ENCODE measurements around the gene CDK6. TPM values are rescaled to one million over a fixed set of nuclear protein-coding genes. Genes with fewer than 3 reads are reported as not detected.
"Not testable (repeated sequence)": the region's sequence is repeated elsewhere in the genome, so short reads cannot be mapped to it uniquely, and the experiment has no call there.

The CDK6 gene
- total RNA-seq, 2 donors from 2014 or later = 32.6 to 35.0 TPM

GRCh38 chr7:92608380-92609322 lies 227.7 kb downstream of the CDK6 start:
- no peak for TF ChIP-seq POLR2A (IDR thresholded peaks at IDR 0.05)
- TF ChIP-seq CTCF (IDR thresholded peaks at IDR 0.05) = peak in 1 of 7 experiments; percentile 6
- Histone ChIP-seq H3K36me3 (replicated peaks in 1 of 2; ENCODE audit: insufficient read depth in 1 of 2, low read depth in 2 of 2) (no peaks in the 10 kb centered on the region), H3K4me3 (peak overlapping the region in 1 of 2 donors; percentile 11), H3K27me3 (no peaks in the 10 kb centered on the region), H3K9me3 (no peaks in the 10 kb centered on the region), H3K4me1 (peaks cover 9% of the 10 kb centered on the region), H3K27ac (no peak overlapping the region)
- DNase-seq (peak; percentile 68 to 84 (median 76)), ATAC-seq (peak; percentile 92)
- intact Hi-C loops (cut with DNase I) = no loop called here
- WGBS, 2 donors = 24 to 33% methylated on average over 15 to 27 of the region's 27 CpGs

GRCh38 chr7:92606985-92607384 lies 229.4 kb downstream of the CDK6 start:
- Histone ChIP-seq H3K27me3 (no peaks in the 10 kb centered on the region), H3K36me3 (replicated peaks in 1 of 2; ENCODE audit: insufficient read depth in 1 of 2, low read depth in 2 of 2) (no peaks in the 10 kb centered on the region), H3K4me1 (peaks cover 5% of the 10 kb centered on the region), H3K27ac (no peak overlapping the region), H3K9me3 (no peaks in the 10 kb centered on the region), H3K4me3 (no peak overlapping the region)
- ATAC-seq (no peak), DNase-seq (no peak)
- intact Hi-C loops (cut with DNase I) = no loop called here
- WGBS, 2 donors = 80 to 83% methylated on average over 4 of the region's 4 CpGs
- no peak for TF ChIP-seq CTCF (IDR thresholded peaks at IDR 0.05)
- no peak for TF ChIP-seq POLR2A (IDR thresholded peaks at IDR 0.05)

GRCh38 chr7:92604517-92604916 lies 231.9 kb downstream of the CDK6 start:
- WGBS, 2 donors = 83 to 84% methylated on average over 7 of the region's 7 CpGs
- H3K27me3 ChIP-seq; H3K4me3 ChIP-seq; H3K27ac ChIP-seq; H3K9me3 ChIP-seq; H3K4me1 ChIP-seq; intact Hi-C loops (cut with DNase I); H3K36me3 ChIP-seq (replicated peaks in 1 of 2; ENCODE audit: insufficient read depth in 1 of 2, low read depth in 2 of 2); ATAC-seq; DNase-seq: not testable (repeated sequence)

GRCh38 chr7:92603089-92603445 lies 233.3 kb downstream of the CDK6 start:
- Histone ChIP-seq H3K27me3 (no peaks in the 10 kb centered on the region), H3K36me3 (replicated peaks in 1 of 2; ENCODE audit: insufficient read depth in 1 of 2, low read depth in 2 of 2) (no peaks in the 10 kb centered on the region), H3K9me3 (no peaks in the 10 kb centered on the region), H3K4me3 (no peak overlapping the region), H3K27ac (no peak overlapping the region), H3K4me1 (no peaks in the 10 kb centered on the region)
- WGBS, 2 donors = 44 to 46% methylated on average over 1 of the region's 1 CpG
- TF ChIP-seq POLR2A (IDR thresholded peaks at IDR 0.05) (no peak), CTCF (IDR thresholded peaks at IDR 0.05) (no peak)
- DNase-seq = no peak
- ATAC-seq = no peak
- intact Hi-C loops (cut with DNase I) = no loop called here

GRCh38 chr7:92602352-92603088 lies 233.9 kb downstream of the CDK6 start:
- no peak for ATAC-seq
- WGBS, 2 donors = 65 to 83% methylated on average over 2 of the region's 2 CpGs

More at GRCh38 chr7:92602352-92603088, 233.9 kb downstream of the CDK6 start:
- Histone ChIP-seq H3K4me1 (no peaks in the 10 kb centered on the region), H3K4me3 (no peak overlapping the region), H3K36me3 (replicated peaks in 1 of 2; ENCODE audit: insufficient read depth in 1 of 2, low read depth in 2 of 2) (no peaks in the 10 kb centered on the region), H3K9me3 (no peaks in the 10 kb centered on the region), H3K27ac (no peak overlapping the region), H3K27me3 (no peaks in the 10 kb centered on the region)
- TF ChIP-seq CTCF (IDR thresholded peaks at IDR 0.05) = no peak
- no peak for TF ChIP-seq POLR2A (IDR thresholded peaks at IDR 0.05)
- intact Hi-C loops (cut with DNase I) = no loop called here
- no peak for DNase-seq
